SIG-M5 treated with dmso at 0.1 percent for 504 hours (cell line): Measurements from ENCODE around the gene RBM19.

Experiments
- DNase-seq: peaks from one replicate; lab custom pipeline; 2025; ENCODE audit not compliant: unreplicated experiment; lab: John Stamatoyannopoulos, UW

Gene RBM19

DNA sequence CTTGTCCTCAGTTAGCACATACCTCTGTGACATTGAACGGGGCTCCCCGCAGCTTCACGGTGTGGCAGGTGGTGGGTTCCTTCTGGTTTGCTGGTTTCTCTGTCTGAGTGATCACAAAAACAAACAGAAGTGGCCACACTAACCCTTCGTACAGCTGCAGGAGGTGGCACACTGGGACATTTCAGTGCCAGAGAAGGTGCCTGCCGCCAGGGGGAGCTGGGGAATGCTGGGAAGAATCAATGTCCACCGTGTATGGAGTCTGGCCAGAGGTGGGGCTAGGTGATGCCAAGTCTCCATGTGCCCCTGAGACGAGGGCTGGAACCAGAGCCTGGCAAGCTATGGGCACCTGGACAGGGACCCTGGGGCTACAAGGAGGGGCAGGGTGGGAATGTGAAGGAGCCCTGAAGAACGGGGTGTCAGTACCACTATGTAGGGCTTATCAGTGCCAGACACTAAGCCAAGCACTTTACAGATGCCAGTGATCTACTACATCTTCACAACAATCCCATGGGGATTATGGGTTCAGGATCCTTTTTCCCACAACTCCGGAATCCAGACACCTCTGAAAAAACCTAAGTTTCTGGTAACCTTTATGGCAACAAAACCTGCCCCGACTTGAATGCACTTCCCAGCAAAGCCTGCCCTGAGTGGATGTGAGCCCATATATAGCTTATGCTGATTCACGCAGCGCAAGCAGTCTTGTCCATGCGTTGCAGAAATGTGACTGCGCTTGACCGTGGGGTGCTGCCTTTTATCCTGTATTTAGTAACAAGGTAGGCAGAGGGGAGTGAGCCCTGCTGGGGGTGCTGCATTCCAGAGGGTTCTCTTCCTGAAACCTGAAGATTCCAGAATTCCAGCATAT is 10.8 kb downstream of the RBM19 start:
- DNase-seq: peak; percentile 21

DNA sequence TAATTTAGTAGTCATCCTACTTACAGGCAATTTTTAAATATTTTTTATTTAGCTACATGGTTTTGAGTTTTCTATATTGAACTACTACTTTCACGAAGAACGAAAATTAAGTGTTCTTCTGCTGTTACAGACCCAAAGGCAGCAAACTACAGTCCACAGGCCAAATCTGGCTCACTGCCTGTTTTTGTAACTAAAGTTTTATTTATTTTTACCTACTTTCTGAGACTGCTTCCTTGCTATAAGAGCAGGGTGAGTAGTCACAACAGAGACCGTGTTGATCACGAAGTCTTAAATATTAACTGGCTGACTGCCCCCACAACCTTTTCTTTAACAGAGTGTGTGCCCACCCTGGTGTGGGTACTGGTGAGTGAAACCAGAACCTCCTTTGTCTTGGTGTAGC is 11.6 kb downstream of the RBM19 start:
- DNase-seq: no peak

DNA sequence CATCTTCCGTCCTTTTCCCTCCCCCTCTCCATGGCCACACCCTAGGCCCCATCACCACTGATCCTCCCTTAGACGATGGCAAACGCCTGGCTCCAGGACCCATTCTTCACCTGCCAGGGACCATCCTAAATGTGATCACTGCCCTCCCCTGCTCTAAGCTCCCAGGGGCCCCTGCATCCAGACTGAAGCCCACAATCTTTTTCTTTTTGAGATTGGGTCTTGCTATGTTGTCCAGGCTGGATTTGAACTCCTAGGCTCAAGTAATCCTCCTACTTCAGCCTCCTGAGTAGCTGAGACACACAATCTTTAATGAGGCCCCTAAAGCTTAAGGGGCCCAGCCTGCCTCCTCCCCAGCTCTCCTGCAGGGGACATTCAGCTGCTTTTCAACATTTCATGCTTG is 15.3 kb downstream of the RBM19 start:
- no peak for DNase-seq

DNA sequence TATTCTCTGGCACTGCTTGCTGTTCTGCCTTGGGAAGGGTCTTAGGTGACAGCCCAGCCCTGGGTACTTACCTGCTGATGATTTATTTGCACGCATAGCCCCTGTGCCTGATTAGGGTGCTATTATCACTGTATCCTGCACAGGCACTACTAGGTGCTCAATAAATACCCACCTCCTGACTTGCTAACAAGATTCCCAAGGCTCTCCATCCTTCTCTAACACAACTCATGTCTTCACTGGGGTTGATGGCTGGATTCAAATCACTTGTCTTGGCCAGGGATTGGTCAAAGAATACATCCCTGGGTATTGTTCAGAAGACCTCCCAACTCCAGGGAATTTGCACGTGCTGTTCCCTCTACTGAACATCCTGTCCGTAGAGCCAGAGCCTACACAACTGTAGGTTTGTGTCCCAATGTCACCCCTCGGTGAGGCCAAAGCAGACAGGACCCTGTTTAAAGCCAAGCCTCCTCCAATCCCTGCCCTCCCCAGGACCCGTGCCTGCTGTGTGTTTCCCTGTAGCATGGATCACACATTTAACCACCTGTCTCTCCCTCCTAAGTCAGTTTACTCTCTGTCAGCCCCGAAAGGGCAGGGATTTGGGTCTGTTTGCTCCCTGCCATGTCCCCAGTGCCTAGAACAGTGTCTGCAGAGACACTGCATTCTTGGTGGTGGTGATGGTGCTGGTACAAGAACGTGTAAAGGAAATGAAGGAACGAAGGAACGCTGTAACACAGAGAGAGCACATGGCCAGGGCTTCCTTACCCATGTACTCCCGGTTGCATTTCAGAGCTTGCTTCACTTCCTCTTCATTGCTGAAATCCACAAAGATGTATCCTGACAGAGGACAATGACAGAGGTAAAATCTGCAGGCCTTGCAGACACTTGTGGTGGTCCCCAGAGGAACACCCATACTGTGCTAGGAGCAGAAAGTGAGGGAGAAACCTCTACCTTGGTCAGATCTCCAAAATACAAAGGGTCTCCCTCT is 16.5 kb downstream of the RBM19 start:
- peak; percentile 41 for DNase-seq

DNA sequence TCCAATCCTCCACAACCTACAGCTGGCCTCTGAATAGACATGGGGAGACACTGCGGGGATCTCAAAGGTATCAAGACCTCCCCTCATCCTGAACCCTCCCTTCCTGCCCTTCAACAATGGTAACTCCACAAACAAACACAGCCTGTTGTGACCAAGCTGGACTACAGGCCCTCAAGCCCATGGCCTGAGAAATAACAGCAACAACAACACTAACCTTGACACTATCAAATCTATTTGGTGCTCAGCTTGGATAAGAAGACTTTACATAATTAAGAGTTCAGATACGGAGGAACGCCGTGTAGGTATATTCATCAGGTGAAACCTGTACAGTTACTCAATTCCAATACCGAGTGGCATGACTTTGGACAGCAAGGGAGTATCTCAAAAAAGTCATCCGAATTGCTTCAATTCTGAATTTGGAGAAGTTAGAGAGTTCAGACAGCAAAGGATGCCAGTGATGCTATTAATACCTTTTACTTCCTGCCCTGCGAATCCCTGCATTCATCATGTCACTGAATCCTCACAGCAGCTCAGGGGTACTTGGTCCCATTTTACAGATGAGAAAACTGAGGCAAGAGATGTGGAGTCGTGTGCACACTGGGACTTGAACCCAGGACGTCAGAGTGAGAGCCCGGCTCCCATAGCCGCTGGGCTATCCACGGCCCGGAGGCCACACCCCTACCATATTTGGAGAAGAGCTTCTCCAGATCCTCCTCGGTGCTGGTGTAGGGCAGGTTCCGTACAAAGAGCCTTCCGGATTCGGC is 17.8 kb downstream of the RBM19 start:
- DNase-seq: no peak

DNA sequence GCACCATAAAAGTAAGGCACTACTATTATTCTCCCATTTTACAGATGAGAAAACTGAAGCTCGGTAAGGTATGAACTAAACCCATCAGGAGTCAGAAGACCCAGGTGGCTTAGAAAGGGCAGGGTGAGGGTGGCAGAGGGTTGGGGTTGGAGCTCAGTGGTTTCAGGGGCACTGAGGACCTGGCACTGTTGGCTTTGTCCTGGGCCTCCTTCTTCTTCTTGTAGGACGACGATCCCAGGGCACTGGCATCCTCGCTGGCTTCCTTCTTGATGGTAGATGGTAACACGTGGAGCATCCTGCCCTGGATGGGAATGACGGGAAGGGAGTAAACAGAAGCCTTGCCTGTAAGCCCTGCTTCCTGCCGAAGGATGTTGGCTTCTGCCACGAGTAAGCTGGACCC is 19.9 kb downstream of the RBM19 start:
- DNase-seq: no peak

DNA sequence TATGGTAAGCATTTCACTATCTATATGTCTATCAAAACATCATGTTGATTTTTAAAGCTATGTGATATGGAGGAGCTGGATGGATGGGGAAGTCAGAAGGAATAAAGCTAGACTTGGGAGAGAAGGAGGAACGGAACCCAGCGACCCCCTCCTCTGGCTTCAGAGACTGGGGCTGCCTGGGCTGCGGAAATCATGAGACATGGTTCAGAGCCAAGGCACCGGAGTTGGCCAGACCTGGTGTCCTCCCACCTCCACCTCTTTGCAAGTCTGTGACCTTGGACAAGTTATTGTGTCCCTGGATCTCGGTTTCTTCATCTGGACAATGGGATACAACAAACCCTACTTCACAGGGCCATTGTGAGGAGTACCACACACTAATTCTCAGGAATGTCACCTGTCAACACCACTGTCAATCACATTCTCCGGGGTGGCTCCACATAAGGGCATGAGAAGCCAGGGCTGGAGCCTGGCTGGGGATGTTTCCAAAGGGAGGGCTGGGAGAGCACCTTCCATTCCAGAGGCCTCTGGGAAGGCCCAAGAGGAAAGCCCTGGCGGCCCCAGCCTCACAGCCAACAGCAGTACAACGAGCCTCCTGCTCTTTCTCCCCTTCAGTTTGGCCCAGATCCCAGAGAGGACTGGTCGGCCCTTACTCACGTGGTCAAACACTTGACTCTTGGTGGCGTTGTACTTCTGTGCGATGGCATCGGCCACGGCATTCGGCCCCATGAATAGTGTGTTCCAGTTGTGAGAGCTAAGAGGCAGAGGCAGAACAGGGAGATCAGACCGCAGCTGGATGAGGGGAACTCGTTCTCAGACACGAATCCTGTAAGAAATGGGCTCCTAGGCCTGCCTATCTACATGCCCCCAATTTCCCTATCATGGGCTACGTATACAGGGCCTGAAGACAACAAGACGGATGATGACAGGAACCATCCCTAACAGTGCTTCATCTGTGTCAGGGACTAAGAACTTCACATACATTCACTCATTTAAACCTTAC is 20.7 kb downstream of the RBM19 start:
- no peak for DNase-seq

DNA sequence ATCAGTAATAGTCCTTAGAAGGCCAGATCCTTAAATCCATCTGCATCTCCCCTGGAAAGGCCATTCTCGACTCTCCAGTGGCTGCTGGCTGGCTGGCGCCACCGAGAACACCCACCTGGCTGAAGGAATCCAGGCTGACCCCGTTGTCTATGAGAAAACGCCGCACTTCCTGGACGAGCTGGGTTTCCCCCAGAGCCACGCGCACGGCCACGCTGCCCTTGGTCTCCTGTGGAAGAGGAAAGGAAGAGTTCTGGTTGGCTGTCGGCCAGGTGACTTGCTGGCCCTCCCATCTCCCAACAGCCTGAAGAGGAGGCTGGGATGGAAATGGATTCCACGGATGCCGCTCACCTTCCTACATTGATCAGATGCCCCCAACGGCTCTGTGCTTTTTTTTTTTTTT is 23.9 kb downstream of the RBM19 start:
- DNase-seq: no peak

DNA sequence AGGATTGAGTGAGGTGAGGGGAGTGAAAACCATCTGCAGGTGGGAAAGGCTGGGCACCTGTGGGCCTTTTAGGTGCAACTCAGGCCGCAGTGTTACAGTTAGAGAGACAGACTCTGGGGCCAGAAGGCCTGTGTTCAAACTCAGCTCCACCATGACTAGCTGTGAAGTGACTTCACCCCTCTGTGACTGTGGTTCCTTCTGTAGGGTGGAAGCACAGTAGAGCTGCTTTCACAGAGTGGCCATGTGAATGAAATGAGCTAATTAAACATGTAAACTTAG is 25.0 kb downstream of the RBM19 start:
- no peak for DNase-seq

DNA sequence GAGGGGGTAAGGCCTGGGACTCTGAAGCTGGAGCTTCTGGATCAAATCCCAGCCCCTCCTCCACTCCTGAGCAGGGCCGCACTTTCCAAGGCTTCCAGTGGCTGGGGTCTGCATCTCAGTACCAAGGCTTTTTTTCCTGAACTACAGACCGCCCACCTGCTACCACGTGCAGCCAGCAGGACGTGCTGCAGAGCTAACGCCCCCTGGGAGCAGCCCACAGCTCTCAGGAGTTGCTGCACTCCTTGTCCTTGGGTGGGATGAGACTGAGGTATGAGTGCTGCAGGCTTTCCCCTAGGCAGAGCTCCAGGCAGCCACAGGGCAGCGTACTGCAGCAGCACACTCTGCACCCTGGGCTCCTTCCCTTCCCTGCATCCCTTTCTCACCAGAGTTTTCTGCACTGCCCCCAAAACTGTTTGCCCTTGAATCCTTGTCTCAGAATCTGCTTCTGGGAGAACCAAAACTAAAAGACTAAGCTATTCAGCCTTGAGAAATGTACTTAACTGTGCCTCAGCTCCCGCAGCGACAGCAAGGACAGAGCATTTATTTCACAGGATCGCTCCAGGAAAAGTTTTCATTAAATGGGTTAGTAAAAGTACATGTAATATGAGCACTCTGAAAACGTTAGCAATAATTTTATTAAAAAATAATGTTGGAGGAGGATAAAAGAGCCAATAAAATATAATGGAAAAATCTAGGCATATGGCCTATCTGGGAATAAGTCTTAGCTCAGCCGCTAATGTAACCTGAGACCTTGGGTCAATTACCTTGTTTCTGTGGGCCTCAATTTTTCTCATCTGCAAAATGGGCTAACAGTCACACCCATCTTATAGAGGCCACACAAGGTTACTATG is 25.5 kb downstream of the RBM19 start:
- no peak for DNase-seq

DNA sequence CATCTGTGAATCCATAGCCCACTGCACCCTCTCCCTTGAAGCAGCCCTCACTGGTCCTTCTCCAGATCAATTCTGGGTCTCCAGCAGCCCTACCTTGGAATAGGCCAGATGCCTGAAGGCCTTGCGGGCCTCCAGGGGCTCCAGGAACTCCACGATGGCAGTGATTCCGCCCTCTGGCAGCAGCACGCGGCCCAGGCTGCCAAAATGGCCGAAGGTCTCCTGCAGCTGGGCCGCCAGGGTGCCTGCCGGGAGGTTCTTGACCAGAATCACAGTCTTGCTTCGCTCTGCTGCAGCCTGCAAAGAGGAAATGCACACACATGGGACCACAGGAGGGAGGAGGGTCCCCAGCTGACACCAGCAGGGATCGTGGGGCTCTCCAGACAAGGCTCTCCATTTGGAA is 26.3 kb downstream of the RBM19 start:
- no peak for DNase-seq

DNA sequence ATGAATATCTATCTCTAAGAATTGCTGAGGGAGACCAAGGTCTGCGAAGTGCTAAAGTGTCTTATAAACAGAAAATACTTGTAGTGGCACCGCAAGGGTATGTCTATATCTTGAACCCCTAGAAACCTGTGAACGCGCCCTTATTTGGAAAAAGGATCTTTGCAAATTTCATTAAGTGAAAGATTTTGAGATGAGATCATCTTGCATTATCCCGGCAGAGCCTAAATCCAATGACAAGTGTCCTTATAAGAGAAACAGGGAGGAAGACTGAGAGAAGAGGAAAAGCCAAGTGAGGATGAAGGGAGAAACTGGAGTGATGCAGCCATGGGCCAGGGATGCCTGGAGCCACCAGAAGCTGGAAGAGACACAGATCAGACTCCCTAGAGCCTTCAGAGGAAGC is 27.7 kb downstream of the RBM19 start:
- DNase-seq: no peak

DNA sequence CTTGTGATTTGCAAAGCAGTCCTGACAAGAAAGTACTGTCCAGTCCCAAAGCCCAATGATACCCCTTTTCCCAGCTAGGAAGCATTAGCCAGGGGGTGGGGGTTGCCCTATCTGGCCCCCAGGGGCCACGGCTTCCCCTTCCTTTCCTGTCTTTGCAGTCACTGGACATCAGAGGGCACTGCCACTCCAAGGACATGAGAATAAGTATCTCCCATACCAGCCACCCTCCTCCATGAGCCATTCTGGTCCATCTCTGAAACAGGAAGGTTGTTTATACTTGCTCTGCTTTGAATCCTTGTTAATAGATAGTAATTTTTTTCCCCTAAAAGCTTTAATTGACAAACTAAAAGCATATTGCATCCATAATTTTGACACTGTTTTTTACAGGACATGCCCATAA is 29.7 kb downstream of the RBM19 start:
- no peak for DNase-seq

DNA sequence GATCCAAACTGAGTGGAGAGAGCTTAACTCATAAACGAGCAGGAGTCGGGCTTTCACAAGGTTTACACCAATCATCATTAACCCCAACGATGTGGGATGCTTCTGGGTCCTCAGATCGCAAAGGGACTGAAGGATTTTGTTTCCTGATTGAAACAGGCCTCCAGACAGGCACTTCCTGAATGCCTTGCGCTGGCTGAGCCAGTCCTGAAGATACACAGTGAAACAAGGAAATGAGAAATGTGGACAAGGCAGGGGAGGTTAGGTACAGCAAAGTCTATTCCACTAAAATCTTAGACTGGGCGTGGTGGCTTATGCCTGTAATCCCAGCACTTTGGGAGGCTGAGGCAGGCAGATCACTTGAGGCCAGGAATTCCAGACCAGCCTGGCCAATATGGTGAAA is 30.7 kb downstream of the RBM19 start:
- no peak for DNase-seq

DNA sequence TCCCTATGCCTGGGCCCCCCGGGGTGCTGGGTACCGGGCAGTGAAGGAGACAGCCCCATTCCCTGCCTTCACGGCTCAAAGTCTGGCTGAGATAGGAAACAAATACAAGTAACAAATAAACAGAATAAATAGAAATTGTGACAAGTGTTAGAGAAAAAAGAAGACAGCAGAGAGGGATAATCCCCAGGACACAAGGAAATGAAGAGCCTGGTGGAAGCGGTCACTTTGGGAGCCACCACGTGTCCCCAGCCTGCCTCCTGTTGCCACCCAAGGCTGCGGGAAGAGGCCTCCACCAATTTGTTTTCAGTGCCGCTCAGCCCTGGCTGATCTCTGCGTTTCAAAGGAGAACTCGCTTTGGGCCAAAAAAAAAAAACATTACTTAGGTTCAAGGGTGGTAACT is 31.2 kb downstream of the RBM19 start:
- DNase-seq: no peak

DNA sequence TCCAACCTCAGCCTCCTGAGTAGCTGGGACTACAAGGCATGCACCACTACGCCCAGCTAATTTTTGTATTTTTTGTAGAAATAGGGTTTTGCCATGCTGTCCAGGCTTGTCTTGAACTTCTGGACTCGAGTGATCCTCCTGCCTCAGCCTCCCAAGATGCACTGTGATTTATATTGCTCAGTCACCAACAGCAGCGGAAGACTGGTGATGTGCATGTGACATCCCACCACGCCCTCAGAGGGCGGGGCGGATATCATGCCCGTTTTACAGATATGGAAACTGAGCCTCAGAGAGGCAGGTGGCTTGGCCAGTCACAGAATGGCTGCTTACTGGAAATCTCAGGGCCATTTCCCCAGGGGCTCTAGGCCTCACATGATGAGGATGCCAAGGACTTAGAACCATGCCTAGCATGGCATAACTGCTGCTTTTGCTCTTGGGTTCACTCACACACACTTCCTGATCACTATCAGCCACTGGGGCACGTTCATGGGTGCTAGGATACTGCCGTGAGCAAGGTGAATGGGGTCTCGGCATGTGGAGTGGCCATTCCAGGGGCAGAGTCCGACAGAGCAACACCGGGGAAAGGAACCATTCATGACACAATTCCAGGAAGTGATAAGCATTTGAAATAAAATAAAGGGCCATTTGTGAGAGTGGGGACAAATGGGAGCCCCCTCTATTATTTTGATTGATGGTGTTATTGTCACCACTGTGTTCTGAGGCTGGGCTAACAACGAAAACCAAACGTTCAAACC is 31.9 kb downstream of the RBM19 start:
- DNase-seq: no peak

DNA sequence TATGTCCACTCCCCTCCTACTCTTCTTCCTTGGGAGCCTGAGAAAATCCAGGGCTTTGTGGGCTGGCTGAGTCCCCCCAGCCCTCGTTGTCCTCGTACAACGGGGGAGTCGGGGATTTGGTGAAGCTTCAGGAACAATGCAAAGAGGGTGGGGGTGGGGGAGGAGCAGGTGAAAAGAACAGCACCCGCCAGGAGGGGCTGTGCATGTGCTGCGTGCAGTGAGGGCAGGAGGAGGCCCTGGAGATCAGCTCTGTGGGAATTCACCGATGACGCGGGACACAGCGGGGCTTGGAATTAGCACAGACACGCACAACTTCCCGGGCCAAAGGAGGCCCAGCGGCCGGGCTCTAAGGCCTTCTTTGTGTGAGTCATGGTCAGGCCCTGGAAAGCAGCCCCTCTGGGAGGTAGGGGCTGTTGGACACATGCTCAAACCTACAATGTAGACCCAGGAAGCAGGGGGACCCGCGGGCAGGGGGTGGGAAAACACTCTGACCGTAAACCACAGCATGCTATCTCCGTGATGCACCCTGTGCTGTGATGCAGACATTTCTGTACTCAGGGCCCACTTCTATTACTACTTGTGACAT is 32.8 kb downstream of the RBM19 start:
- no peak for DNase-seq
